ENCODE measurements around the gene TAS2R7.
"Not testable (repeated sequence)": the region's sequence is repeated elsewhere in the genome, so short reads cannot be mapped to it uniquely, and the experiment has no call there.

TAS2R7 gene

GRCh38 chr12:10802587-10802986 is at the start of gene TAS2R7:
TSS of gene TAS2R7 (minus strand) at chr12:10802627. CDS start at chr12:10802570, 57 bp downstream.
- DNase-seq (ENCODE audit: low read depth), result no peak

GRCh38 chr12:10851243-10851858 is 48.9 kb upstream of the TAS2R7 start:
- DNase-seq (ENCODE audit: low read depth), result no peak

GRCh38 chr12:10849425-10849878 is 47.0 kb upstream of the TAS2R7 start, which contains the start of gene PRR4:
TSS of gene PRR4 (minus strand) at chr12:10849475. CDS start at chr12:10849437, 38 bp downstream.
- DNase-seq (ENCODE audit: low read depth), result no peak

GRCh38 chr12:10847744-10848143 is 45.3 kb upstream of the TAS2R7 start:
- no peak for DNase-seq (ENCODE audit: low read depth)

- DNase-seq (ENCODE audit: low read depth), result no peak
Measured at GRCh38 chr12:10842862-10843261, 40.4 kb upstream of the TAS2R7 start.

- DNase-seq (ENCODE audit: low read depth), result no peak
Measured at GRCh38 chr12:10838461-10838860, 36.0 kb upstream of the TAS2R7 start.

GRCh38 chr12:10829994-10830393 is 27.6 kb upstream of the TAS2R7 start:
- DNase-seq (ENCODE audit: low read depth), result peak; percentile 2

- no peak for DNase-seq (ENCODE audit: low read depth)
Measured at GRCh38 chr12:10826258-10826657, 23.8 kb upstream of the TAS2R7 start, which contains the start of gene TAS2R10. TSS of gene TAS2R10 (minus strand) at chr12:10826358. CDS start at chr12:10826269, 89 bp downstream.

GRCh38 chr12:10824957-10825356 is 22.5 kb upstream of the TAS2R7 start:
- no peak for DNase-seq (ENCODE audit: low read depth)

- DNase-seq (ENCODE audit: low read depth), result no peak
Measured at GRCh38 chr12:10811883-10812536, 9.6 kb upstream of the TAS2R7 start.

GRCh38 chr12:10810068-10810467 is 7.6 kb upstream of the TAS2R7 start, which contains the start of gene TAS2R9:
TSS of gene TAS2R9 (minus strand) at chr12:10810168. CDS start at chr12:10810075, 93 bp downstream.
- no peak for DNase-seq (ENCODE audit: low read depth)

- DNase-seq (ENCODE audit: low read depth), result no peak
Measured at GRCh38 chr12:10807186-10807585, 4.8 kb upstream of the TAS2R7 start, which contains the start of gene TAS2R8. TSS of gene TAS2R8 (minus strand) at chr12:10807286. CDS start at chr12:10806980, 306 bp downstream.

GRCh38 chr12:10801741-10802140 is 686 bp downstream of the TAS2R7 start:
- no peak for DNase-seq (ENCODE audit: low read depth)

- DNase-seq (ENCODE audit: low read depth), result no peak
Measured at GRCh38 chr12:10794222-10794621, 8.2 kb downstream of the TAS2R7 start.

GRCh38 chr12:10791769-10792168 is 10.7 kb downstream of the TAS2R7 start:
- not testable (repeated sequence) for DNase-seq (ENCODE audit: low read depth)

- DNase-seq (ENCODE audit: low read depth), result no peak
Measured at GRCh38 chr12:10783252-10783651, 19.2 kb downstream of the TAS2R7 start.

GRCh38 chr12:10779103-10779502 is 23.3 kb downstream of the TAS2R7 start:
- no peak for DNase-seq (ENCODE audit: low read depth)

- no peak for DNase-seq (ENCODE audit: low read depth)
Measured at GRCh38 chr12:10771132-10771733, 31.2 kb downstream of the TAS2R7 start.

- no peak for DNase-seq (ENCODE audit: low read depth)
Measured at GRCh38 chr12:10759657-10760056, 42.8 kb downstream of the TAS2R7 start.

- DNase-seq (ENCODE audit: low read depth), result no peak
Measured at GRCh38 chr12:10756194-10756593, 46.2 kb downstream of the TAS2R7 start.

GRCh38 chr12:10753059-10753458 is 49.4 kb downstream of the TAS2R7 start:
- peak; percentile 36 for DNase-seq (ENCODE audit: low read depth)

All from GM04503 (cell line).